Measurements from ENCODE around the gene LRRC26.

The LRRC26 gene

DNA sequence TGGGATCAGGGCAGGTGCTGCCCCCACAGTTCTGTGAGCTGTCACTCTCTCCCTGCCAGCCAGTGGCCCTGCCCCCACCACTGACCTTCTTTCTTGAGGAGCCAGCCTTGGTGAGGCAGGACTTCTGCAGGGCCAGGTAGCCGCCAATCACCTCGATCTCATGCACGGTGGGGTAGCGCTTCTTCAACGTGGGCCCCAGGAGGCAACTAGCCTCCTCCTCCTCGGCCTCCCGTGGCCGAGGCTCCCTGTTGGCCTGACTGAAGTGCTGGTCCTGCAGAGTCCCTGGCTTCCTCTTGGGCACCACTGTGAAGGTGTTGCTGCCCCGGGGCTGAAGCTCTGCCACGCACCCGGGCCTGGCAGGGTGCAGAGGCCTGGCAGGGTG, 29.0 kb upstream of the LRRC26 start:
- DNase-seq: no peak

DNA sequence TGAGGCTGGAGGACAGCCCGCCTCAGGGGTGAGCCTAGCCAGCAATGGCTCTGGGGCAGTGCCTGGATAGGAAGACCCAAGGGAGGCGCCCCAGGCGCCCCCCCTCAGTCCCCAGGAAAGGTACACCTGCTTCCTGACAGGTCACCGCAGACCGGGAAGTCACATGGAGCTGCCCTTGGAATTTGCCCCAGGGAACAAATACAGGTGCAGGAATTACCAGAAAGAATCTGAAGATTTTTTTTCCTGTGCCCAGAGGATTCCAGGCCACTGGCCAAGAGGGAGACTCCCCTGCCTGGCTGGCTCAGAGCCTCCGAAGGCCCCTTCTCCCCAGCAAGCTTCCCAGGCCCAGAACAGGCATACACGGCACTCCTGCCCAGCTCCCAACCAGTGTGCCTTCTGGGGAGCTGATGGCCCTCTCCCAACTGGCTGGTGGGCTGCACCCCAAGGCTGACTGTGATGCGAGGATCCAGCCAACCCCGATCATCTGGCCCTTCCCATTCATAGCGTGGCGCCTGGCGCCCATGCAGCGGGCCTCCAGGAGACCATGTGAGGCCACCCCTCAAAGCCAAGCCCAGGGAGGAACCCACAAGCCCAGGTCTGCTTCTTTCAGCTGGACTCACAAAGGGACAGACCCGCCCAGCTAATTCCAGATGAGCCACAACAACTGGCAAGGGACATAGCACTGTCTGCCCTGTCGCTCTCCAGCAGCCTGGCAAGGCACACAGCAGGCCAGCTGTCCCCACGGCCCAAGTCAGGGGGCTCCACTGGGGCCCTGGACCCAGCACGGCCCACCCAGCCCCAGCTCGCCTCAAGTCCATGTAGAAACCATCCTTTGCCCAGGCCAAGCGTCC, 28.4 kb upstream of the LRRC26 start:
- DNase-seq: no peak

DNA sequence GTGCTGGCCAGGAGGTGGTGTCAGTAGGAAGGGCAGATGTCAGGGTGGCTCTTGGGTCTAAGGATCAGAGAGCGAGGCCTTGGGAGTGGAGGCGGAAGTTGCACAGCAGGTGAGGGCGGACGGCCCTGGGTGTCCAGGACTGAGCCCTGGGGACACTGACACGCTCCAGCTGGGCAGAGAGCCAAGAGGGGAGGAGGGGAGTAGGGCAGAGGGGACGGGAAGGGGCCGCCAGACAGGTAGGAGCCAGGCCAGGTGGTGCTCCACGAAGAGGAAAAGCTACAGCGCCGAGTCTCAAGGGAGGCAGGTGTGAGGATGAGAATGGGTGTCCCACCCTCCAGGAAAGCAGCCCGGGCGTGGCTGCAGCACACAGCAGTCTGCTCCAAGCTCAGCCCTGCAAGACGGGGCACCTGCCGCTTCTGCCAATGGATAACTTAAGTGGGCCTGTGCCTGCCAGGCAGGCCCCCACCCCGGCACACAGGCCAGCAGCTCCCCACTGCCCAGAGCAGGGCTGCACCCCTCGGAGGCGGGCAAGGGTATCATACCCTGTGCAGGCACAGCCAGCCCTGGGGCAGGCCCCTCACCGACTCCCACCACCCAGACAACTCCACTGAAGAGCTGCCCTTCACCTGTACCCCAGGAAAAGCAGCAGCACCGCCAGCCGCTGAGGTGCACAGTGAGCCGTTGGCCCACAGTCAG, 25.8 kb upstream of the LRRC26 start:
- DNase-seq: no peak

DNA sequence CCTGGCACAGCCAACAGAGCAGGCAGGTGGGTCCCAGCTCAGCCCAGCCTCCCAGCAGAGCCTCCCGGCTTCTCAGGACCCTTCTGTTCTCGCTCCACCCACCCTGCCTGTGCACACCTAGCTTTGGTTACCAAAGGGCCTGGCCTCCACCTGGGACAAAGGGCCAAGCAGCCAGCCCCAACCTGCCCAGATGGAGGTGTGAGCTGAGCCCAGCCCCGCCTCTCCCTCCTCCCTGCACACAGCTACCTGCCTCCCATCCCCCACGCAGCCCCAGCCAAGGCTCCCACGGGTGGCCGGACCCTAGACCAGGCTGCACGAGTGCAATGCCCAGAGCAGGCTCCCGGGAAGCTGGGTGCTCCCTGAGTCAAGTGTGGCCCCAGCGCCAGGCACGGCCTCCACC, 25.1 kb upstream of the LRRC26 start:
- DNase-seq: no peak

DNA sequence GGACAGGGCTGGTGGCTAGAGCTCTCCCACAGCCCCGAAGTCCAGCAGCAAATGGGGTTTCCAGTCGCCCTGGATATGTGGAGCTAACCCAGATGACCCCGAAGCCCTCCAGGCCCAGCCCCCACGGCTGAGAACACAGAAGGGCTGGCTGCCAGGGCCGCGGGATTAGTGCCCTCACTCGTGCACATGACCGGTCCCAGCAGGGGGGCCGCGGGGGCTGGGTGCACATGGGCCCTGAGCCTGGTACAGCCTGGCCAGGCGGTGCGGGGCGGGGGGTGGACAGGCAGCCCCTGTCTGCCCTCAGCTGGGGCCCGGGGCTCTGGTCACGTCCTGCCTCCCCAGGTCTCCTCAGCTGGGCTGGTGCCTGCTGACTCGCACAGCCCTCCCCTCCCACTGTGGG, 24.5 kb upstream of the LRRC26 start:
- no peak for DNase-seq

DNA sequence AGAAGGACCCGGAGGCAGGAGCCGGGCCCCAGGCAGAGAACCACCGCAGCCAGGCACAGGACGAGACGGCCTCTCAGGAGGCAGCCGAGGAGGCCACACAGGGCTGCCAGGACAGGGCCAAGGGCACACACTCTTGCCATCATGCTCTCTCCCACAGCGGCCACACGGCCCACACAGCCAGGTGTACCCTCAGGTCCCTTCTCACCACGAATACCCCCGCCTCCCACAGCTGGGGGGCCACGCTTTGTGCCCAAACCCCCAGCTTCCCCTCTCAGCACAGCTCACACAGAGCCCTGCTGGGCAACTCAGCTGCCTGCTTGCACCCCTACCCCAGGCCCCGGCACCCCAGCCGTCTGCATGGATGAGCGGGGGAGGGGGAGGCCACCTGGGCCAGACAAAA, 23.9 kb upstream of the LRRC26 start:
- DNase-seq: no peak

DNA sequence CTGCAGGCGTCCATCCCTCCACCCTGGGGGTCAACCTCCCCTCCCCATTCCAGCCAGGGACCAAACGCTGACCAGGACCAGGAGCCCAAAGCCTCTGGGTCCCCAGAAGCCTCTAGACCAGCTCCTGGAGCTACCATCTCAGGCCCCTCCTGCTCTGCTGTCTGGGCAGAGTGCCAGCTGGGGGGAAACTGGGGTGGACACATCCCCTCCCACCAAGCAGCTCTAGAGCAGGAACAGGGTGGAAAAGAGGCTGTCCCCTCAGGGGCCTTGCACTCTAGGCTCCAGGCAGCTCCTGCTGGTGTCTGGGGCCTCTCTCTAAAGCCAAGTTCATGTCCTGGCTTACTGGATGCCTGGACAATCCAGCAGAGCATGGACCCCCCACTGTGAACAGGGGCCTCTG, 23.0 kb upstream of the LRRC26 start:
- DNase-seq: no peak

DNA sequence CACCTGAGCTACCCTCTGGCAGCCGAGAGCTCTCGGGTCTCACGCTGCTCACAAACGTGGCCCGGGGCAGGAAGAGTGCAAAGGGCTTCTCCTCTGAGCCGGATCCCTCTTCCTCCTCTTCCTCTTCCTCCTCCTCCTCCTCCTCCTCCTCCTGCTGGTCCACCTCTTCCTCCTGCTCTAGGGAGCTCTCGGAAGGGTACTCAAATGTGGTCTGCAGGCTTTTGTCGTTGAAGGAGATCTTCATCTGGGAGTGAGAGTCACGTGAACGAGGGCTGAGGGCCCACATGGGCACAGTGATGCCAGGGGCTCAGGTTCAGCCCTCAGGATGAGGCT, 22.6 kb upstream of the LRRC26 start:
- DNase-seq: no peak

DNA sequence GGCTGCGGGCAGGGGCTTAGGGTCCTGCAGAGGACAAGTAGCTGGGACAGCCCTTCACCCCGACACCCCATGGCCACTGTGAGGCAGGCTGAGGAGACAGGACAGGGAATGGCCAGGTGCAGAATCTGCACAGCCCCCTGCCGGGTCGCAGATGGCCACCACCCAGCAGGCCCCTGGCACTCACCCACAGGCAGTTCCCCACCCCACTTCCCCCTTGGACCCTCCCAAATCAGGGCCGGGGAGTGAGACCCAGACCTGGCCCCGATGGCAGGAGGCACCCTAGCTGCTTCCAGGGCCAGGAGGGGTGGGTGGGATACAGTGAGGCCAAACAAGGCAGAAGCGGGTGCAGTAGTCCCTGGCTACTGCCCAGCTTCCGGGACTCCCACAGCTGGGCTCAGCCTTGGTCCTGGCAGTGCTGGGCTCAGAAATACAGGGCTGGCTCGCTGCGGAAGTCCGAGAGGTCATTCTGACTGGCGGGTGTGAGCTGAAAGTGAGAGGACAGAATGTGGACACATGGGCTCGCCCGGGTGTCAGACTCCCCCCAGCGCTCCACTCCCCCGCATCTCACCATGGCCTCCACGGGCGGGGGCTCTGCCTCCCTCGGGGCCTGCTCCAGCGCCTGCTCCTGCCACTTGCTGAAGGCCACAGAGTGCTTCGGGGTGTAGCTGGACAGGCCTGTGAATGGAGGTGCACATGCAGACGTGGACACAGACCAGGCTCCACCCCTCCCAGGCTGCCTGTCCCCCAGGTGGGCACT, 22.0 kb upstream of the LRRC26 start:
- DNase-seq: no peak

DNA sequence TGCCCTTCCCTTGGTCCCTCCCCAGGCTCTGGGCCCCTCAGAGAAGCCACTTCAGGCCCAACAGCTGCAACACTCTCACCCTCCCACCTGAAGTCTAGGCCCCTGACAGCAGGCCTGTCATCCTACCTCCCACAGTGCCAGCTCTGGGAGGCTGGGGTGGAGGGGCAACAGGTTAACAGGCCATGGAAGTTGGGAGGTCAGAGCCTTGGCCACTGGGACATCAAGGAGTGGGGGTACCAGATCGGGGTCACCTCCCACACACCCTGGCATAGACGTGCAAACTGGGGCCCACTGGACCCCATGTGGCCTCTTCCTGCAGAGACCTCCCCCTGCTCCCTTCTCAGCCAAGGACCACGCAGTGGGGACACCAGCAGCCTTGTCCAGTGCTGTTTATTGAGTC, 21.4 kb upstream of the LRRC26 start:
- DNase-seq: no peak

DNA sequence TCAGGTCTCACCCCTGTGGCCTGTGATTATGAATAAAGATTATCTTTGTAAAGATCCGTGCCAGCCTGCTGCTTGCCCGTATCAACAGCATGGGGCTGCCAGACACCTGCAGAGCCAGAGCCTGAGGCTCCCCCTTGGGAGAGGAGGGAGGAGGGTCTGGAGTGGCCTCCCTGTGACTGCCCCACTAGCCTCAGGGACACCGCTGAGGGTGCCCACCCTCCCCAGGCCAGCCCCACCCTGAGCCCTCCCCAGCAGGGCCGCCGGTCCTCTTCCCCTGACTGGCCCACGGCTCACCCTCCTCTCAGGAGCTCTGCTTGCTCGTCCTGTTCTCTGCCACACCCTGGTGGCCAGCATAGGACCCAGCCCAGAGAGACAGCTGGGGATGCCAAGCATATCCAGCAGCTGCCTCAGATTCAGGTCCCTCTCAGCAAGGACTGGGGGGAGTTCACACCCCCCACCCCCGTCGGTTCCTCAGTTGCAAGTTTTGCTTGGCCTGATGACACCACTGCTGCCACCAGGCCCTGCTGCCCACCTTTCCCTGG, 20.5 kb upstream of the LRRC26 start:
- DNase-seq: no peak

DNA sequence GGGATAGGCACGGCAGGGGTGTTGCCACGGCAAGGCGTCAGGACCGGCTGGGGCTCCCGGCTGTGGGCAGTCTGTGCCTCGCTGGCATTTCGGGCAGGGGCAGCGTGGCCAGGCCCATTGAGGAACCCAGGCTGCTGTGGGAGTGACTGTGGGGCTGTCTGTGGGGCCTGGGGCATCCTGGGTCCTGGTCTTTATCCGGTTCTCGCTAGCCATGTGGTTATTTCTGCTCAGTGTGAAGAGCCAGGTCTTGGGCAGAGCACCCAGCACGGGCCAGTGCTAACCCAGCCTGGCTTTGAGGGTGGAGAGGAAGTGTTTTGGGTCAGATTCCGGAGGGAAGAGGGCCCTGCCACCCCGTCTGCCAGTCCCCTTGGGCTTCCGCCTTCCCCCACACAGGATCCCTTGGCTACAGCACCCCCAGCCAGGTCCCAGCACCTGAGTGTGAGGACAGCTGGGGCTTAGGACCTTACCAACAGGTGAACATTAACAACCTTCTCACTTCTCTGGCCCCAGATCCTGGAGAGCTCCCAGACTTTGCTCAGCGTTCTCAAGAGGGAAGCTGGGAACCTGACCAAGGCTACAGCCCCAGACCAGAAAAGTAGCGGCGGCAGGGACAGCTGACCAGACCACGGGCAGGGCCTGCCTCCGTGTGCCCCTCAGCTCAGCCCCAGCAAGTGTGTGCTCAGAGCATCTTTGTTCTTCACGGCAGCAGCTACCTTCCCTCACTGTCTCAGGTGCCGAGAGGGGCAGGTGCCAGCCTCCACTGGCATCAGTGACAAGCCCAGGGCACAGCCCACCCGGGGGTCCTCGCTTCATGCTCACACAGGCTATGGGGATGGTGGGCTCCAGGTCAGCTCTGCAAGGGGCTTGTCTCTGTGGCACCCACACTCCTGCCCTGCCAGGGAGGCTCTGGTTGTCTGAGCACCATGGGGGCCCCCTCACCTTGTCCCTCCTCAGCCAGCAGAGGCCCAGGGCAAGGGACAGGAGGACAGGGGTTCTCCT, 19.7 kb upstream of the LRRC26 start:
- DNase-seq: no peak

DNA sequence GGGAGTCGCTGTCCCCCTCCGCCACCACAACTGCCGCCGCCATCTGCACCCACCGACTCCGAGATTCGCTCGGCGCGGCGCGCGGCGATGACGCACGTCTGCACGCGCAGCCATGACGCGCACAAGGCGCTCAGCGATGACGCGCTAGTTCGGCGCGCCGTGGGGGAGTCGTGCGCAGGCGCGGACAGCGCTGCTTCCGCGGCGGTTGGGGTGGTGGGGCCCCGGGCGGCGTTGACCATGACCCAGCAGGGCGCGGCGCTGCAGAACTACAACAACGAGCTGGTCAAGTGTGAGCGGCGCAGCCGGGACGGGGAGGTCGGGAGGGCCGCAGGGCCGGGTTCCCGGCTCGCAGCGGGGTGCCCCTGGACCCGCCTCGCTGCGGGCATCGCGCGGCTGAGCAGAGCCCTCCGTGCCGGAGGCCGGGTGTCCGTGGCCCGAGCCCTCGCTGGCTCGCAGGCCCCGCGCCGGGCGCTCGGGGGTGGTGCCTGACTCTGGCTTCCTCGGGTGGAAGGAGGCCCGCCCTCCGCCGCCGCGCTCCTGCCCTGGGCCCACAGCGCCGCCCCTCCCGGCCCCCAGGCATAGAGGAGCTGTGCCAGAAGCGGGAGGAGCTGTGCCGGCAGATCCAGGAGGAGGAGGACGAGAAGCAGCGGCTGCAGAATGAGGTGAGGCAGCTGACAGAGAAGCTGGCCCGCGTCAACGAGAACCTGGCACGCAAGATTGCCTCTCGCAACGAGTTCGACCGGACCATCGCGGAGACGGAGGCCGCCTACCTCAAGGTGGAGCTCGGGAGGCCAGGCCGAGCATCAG, 18.8 kb upstream of the LRRC26 start, which contains the start of the genes ANAPC2 and SSNA1:
Gene ANAPC2 (minus strand): TSS at position 71 of the 807 bp plus-strand sequence. CDS start 28 bp downstream, at position 43.
Gene SSNA1 (plus strand): TSS at position 187 of the 807 bp plus-strand sequence. CDS start 51 bp downstream, at position 238.
- peak; percentile 90 for DNase-seq

DNA sequence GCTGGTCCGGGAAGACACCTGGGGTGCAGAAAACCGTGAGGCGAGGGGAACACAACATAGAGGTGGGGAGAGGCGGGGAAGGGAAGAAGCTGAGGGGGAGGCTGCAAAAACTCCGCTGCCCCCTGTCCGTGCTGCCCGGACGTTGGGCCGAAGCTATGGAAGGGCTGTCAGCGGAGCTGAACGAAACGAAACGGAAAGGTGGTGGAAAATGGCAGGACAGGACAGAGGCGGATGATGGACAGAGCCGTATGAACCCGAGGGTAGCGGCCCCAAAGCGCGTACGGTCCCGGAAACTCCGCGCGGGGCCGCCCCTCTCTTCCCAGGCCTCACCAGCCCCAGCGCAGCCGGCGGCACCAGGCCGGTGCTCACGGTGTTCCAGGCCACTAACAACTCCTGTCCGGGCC, 18.2 kb upstream of the LRRC26 start:
- DNase-seq: no peak

DNA sequence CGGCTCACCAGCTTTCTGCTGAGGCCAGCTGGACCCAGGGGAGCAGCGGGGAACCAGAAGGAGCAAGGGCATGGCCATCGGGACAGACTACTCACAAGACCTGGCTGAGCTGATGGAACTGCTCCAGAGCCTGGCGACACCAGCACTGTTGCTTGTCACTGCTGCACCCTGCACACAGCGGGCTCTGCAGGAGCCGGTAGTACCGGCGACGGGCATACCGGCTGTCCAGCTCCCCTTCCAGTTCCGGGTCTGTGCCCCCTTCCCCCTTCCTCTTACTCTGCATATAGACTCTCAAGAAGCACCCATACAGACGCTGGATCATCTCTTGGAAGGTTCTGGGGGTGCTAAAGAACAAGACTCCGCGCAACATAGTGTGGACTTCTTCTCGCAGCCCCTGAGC, 17.5 kb upstream of the LRRC26 start:
- DNase-seq: no peak

DNA sequence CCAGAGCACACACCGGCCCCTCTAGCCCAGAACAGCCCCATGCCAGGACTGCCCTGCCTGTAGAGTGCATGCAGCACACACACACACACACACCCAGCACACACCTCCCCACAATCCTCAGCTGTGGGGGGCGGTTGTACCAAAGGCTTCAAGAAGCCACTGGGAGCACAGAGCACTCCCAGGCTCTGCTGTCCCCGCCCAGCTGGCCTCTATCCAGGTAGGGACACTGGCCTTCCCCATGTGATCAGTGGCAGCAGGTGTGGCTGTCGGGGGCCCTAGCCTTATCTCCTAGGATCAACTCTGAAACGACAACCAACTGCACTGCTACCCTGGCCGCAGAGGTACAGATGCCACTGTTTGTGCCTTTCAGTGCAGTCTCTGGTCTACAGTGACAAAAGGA, 16.5 kb upstream of the LRRC26 start:
- no peak for DNase-seq

DNA sequence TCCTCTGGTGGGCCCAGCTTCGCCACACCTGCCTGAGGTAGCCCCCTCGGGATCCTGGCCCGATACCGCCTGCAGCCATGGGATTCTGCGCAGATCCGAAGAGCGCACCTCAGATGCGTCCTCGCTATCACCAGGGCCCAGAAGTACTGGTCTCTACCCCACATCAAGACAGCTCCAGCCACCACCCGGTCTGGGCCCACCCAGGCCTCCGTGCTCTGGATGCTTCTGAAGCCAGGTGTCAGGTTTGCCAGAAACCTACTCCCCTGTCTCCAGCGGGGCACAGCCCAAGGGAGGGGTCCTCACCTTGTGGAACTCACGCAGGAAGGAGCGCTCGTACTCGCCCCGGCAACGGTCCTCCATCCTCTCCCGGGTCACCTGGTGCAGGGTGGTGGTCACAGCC, 16.1 kb upstream of the LRRC26 start:
- no peak for DNase-seq

DNA sequence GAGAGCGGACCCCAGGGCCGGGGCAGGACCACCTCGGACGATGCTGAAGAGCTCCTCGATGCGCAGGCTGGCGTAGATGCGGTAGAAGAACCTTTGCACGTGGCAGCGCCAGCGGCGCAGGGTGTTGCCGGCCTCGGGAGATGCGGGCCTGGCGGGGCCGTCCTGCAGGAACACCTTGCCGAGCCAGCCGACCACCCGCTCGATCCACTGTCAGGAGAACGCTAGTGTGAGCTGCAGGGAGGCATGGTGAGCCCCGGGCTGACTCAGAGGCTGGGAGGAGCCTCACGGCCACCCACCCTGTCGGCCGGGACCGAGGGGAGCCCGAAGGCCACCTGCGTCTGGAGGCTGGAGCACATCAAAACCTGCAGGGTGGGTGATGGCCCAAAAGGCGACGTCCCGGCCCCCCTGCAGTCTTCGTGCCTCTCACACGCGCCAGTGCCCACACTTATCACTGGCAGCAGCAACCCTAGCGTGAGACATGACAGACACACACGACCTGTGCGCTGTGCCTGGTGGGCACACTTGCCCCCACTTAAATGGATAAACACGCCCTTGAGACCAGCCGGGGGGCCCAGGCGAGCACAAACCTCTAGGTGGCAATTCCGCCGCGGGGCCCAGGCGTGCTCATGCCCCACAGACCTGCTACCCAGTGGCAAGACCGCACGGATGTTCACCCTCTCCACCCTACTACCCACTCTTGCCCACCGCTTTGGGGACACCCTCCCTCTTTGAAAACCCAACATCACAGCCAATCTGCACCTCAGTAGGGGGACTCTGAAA, 15.2 kb upstream of the LRRC26 start:
- DNase-seq: no peak

DNA sequence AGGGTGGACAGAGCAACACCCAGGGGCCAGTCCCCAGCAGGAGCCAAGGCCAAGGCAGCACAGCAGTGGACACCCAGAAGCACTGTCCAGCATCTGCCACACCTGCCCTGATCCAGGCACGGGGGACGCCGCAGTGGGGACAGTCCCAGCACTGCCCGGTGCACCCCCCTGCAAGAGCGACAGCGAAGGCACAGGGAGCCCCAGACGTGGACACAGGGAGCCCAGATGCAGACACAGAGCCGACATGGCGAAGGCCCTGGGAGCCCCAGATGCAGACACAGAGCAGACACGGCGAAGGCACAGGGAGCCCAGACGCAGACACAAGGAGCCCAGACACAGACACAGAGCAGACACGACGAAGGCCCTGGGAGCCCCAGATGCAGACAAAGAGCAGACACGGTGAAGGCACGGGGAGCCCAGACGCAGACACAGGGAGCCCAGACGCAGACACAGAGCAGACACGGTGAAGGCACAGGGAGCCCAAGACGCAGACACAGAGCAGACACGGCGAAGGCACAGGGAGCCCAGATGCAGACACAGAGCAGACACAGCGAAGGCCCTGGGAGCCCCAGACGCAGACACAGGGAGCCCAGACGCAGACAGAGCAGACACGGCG, 14.2 kb upstream of the LRRC26 start:
- no peak for DNase-seq

DNA sequence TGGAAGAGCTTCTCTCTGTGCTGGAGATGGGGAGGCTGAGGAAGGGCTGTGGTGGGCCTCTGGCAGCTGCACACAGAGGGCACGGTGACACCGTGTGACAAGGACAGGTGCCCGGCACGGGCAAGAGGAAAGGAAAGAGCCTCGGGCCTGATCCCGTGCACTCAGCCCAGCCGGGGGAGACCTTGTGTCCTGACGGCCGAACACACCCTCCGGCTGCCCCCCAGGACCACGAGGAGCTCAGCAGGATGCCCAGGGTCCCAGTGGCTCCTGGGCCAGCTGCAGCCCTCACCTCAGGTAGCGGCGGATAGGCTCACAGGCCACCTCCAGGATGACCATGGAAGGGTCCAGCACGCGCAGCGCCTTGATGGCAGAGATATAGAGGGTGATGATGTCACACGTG, 13.0 kb upstream of the LRRC26 start:
- no peak for DNase-seq
